ENCODE data around the gene SLC25A41. TPM values are rescaled to one million over a fixed set of nuclear protein-coding genes. Genes with fewer than 3 reads are reported as not detected.
A peak's percentile ranks its signal among the peaks of the same experiment; 100 is the strongest.

SLC25A41 gene
- total and polyA plus RNA-seq, 2 of the 13 experiments (the other 11 are each of a cell fraction or from before 2014, with no cell fraction given): 0.33 to 0.95 TPM

GRCh38 chr19:6460099-6460884 is 26.7 kb upstream of the SLC25A41 start (continued):
- TF ChIP-seq U2AF1 (optimal IDR thresholded peaks at IDR 0.05; ENCODE audit: low read depth, low read length): peak; percentile 87
- peak; percentile 85 for TF ChIP-seq ASH2L (IDR thresholded peaks at IDR 0.05; ENCODE audit: insufficient read length, low read depth, low read length)
- TF ChIP-seq, protein P1, sequence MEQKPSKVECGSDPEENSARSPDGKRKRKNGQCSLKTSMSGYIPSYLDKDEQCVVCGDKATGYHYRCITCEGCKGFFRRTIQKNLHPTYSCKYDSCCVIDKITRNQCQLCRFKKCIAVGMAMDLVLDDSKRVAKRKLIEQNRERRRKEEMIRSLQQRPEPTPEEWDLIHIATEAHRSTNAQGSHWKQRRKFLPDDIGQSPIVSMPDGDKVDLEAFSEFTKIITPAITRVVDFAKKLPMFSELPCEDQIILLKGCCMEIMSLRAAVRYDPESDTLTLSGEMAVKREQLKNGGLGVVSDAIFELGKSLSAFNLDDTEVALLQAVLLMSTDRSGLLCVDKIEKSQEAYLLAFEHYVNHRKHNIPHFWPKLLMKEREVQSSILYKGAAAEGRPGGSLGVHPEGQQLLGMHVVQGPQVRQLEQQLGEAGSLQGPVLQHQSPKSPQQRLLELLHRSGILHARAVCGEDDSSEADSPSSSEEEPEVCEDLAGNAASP (CRISPR knock-in tag; IDR thresholded peaks at IDR 0.05; ENCODE audit: borderline replicate concordance): peak; percentile 17; the same call in 1 of the 2 replicates
- TF ChIP-seq MEIS1 (CRISPR knock-in tag; IDR thresholded peaks at IDR 0.05; ENCODE audit: borderline replicate concordance): peak; percentile 91; the same call in 1 of the 2 replicates
- TF ChIP-seq KMT2A (CRISPR knock-in tag; IDR thresholded peaks at IDR 0.05): peak; percentile 63
- 0 out of 2 replicates have a peak, but pooled peaks have one; percentile 43 for TF ChIP-seq KDM4B (CRISPR knock-in tag; IDR thresholded peaks at IDR 0.05)
- TF ChIP-seq LBX2 (CRISPR knock-in tag; IDR thresholded peaks at IDR 0.05; ENCODE audit: borderline replicate concordance): no peak
- TF ChIP-seq KAT8 (CRISPR knock-in tag; IDR thresholded peaks at IDR 0.05): peak; percentile 68; the same call in 1 of the 2 replicates
- no peak for TF ChIP-seq ZNF382 (CRISPR knock-in tag; IDR thresholded peaks at IDR 0.05; ENCODE audit: borderline replicate concordance)
- TF ChIP-seq, protein P2, sequence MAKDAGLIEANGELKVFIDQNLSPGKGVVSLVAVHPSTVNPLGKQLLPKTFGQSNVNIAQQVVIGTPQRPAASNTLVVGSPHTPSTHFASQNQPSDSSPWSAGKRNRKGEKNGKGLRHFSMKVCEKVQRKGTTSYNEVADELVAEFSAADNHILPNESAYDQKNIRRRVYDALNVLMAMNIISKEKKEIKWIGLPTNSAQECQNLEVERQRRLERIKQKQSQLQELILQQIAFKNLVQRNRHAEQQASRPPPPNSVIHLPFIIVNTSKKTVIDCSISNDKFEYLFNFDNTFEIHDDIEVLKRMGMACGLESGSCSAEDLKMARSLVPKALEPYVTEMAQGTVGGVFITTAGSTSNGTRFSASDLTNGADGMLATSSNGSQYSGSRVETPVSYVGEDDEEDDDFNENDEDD (CRISPR knock-in tag; IDR thresholded peaks at IDR 0.05; ENCODE audit: borderline replicate concordance): peak; percentile 70; the same call in 1 of the 2 replicates
- TF ChIP-seq ZNF543 (CRISPR knock-in tag; IDR thresholded peaks at IDR 0.05): peak; percentile 81
- TF ChIP-seq MLLT10 (CRISPR knock-in tag; IDR thresholded peaks at IDR 0.05): no peak
- TF ChIP-seq NCOR1 (IDR thresholded peaks at IDR 0.05; ENCODE audit: borderline replicate concordance, low read length): peak; percentile 28; the same call in 1 of the 2 replicates
- peak; percentile 57; the same call in 1 of the 2 replicates for TF ChIP-seq JUND (CRISPR knock-in tag; IDR thresholded peaks at IDR 0.05)
- TF ChIP-seq GABPA (IDR thresholded peaks at IDR 0.05; ENCODE audit: low read depth, low read length): no peak
- TF ChIP-seq GABPA (CRISPR knock-in tag; IDR thresholded peaks at IDR 0.05; ENCODE audit: low read depth): peak; percentile 31; the same call in 1 of the 2 replicates
- TF ChIP-seq HDAC2 (CRISPR knock-in tag; IDR thresholded peaks at IDR 0.05): peak; percentile 49; the same call in 1 of the 2 replicates
- peak; percentile 69 for TF ChIP-seq MYC (CRISPR knock-in tag; IDR thresholded peaks at IDR 0.05; ENCODE audit: borderline replicate concordance)
- TF ChIP-seq, protein P3, sequence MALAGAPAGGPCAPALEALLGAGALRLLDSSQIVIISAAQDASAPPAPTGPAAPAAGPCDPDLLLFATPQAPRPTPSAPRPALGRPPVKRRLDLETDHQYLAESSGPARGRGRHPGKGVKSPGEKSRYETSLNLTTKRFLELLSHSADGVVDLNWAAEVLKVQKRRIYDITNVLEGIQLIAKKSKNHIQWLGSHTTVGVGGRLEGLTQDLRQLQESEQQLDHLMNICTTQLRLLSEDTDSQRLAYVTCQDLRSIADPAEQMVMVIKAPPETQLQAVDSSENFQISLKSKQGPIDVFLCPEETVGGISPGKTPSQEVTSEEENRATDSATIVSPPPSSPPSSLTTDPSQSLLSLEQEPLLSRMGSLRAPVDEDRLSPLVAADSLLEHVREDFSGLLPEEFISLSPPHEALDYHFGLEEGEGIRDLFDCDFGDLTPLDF (CRISPR knock-in tag; IDR thresholded peaks at IDR 0.05): 0 out of 2 replicates have a peak, but pooled peaks have one; percentile 37
- peak; percentile 64; the same call in 1 of the 2 replicates for TF ChIP-seq ZNF343 (CRISPR knock-in tag; IDR thresholded peaks at IDR 0.05)
- peak; percentile 62; the same call in 1 of the 2 replicates for TF ChIP-seq ARHGAP35 (CRISPR knock-in tag; IDR thresholded peaks at IDR 0.05; ENCODE audit: borderline replicate concordance)
- TF ChIP-seq THAP9 (CRISPR knock-in tag; IDR thresholded peaks at IDR 0.05; ENCODE audit: borderline replicate concordance): peak; percentile 51; the same call in 1 of the 2 replicates

All from HepG2 (cell line).